Measurements from ENCODE around the gene PHACTR2. TPM values are rescaled to one million over a fixed set of nuclear protein-coding genes. Genes with fewer than 3 reads are reported as not detected.

PHACTR2 gene
- total RNA-seq, 1 experiment from 2014 or later = 39.8 TPM

DNA sequence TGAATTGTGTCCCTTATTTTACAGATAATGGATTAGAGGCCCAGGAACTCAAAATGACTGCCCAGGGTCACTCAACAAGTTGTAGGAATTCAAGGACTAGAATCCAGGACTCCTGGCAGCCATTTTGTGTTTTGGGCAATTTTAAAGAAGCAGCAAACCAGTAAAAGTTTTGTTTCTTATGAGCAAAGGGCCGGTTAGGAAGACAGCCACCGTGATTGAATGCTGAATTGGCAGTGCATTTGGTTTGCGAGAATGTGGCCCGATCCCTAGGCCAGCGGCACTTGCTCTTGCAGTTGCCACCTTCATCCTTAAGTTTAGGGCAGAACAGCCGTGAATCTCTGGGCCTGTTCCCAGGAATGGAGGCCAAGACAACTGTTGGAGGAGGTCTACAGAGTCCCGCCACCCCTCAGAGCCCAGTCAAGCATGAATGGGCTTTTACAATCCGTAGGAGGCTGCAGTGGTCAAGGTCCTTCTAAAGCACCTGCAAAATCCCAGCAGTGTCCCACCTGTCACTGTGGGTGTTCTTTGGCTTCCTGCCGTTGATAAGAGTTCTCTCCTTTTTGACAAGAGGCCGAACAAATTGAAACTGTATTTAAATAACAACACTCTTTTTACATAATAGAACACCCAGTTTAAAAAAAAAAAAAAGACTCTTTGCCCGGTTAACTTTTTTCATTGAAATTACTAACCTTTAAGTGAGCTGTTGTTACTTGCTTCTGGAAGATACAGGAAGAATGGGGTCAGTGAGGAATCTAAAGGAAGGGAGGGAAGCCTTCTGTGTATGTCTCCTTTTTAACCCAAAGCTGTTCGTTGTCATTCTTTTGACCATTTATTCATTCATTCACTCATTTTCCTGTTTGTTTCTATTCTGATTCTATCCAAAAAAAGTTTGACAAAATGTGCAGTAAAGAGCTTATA, 68.7 kb downstream of the PHACTR2 start:
- H3K79me2 ChIP-seq (ENCODE audit: low read depth) = peaks cover 12% of the 10 kb centered on the region; the same call in 1 of the 2 replicates
- H3K4me3 ChIP-seq = no peak overlapping the region
- no TSS peak for BruUV-seq (replicated peaks)
- H3K9me3 ChIP-seq (ENCODE audit: insufficient read depth, low read depth) = no peaks in the 10 kb centered on the region
- H3F3A ChIP-seq (ENCODE audit: insufficient read depth, low read depth) = peaks cover 22% of the 10 kb centered on the region
- H2AFZ ChIP-seq = no peak overlapping the region
- ChIA-PET POLR2A (ENCODE audit: unreplicated experiment) (interaction anchor here (0.7 kb wide), 1 partner anchor 1266 kb away, joined by 7 read pairs; no protein-coding TSS in a partner anchor), CTCF (no interaction called here)
- TF ChIP-seq CTCF (conservative IDR thresholded peaks at IDR 0.05) (no peak), EZH2 (IDR thresholded peaks at IDR 0.05; ENCODE audit: low read depth) (no peak)
- peak overlapping the region; percentile 67 for H3K4me2 ChIP-seq
- no peaks in the 10 kb centered on the region for H3K9me2 ChIP-seq (ENCODE audit: insufficient read depth)
- H3K27ac ChIP-seq = peak overlapping the region; percentile 54; the same call in 1 of the 2 replicates
- no peaks in the 10 kb centered on the region for H4K20me1 ChIP-seq (ENCODE audit: insufficient read depth)
- peaks cover 32% of the 10 kb centered on the region for H3K4me1 ChIP-seq (replicated peaks; ENCODE audit: insufficient read depth)
- DNase-seq = no peak
- H3K27me3 ChIP-seq (ENCODE audit: insufficient read depth, low read depth) = no peaks in the 10 kb centered on the region
- intact Hi-C loops (cut with micrococcal nuclease; ENCODE audit: unreplicated experiment) = loop anchor here (5.0 to 10.0 kb wide), 2 partner anchors 54 to 268 kb away; no protein-coding TSS in a partner anchor
- H3K36me3 ChIP-seq (ENCODE audit: low read depth) = no peaks in the 10 kb centered on the region; the same call in 1 of the 2 replicates

GRCh38 chr6:143747347-143747842, 69.6 kb downstream of the PHACTR2 start:
- no peak overlapping the region for H2AFZ ChIP-seq
- no peaks in the 10 kb centered on the region for H4K20me1 ChIP-seq (ENCODE audit: insufficient read depth)
- no peak for DNase-seq
- intact Hi-C loops (cut with micrococcal nuclease; ENCODE audit: unreplicated experiment) = loop anchor here (5.0 to 10.0 kb wide), 2 partner anchors 55 to 267 kb away; no protein-coding TSS in a partner anchor
- H3K9me3 ChIP-seq (ENCODE audit: insufficient read depth, low read depth) = no peaks in the 10 kb centered on the region
- no peaks in the 10 kb centered on the region; the same call in 1 of the 2 replicates for H3K36me3 ChIP-seq (ENCODE audit: low read depth)
- no peak for TF ChIP-seq CTCF (conservative IDR thresholded peaks at IDR 0.05)
- TF ChIP-seq EZH2 (IDR thresholded peaks at IDR 0.05; ENCODE audit: low read depth) = no peak
- CTCF ChIA-PET = no interaction called here
- no peaks in the 10 kb centered on the region for H3K27me3 ChIP-seq (ENCODE audit: insufficient read depth, low read depth)
- H3K4me1 ChIP-seq (replicated peaks; ENCODE audit: insufficient read depth) = peaks cover 32% of the 10 kb centered on the region
- BruUV-seq (replicated peaks) = no TSS peak
- H3K4me3 ChIP-seq = no peak overlapping the region
- no peak overlapping the region for H3K4me2 ChIP-seq
- POLR2A ChIA-PET (ENCODE audit: unreplicated experiment) = no interaction called here
- peaks cover 12% of the 10 kb centered on the region; the same call in 1 of the 2 replicates for H3K79me2 ChIP-seq (ENCODE audit: low read depth)
- H3K9me2 ChIP-seq (ENCODE audit: insufficient read depth) = no peaks in the 10 kb centered on the region
- H3K27ac ChIP-seq = no peak overlapping the region
- H3F3A ChIP-seq (ENCODE audit: insufficient read depth, low read depth) = peaks cover 22% of the 10 kb centered on the region

- H3K4me2 ChIP-seq = no peak overlapping the region
- intact Hi-C loops (cut with micrococcal nuclease; ENCODE audit: unreplicated experiment) = loop anchor here (5.0 to 10.0 kb wide), 2 partner anchors 58 to 265 kb away; no protein-coding TSS in a partner anchor
- DNase-seq = no peak
- CTCF ChIA-PET = no interaction called here
- H3K9me2 ChIP-seq (ENCODE audit: insufficient read depth) = no peaks in the 10 kb centered on the region
- no peaks in the 10 kb centered on the region for H3K36me3 ChIP-seq (ENCODE audit: low read depth)
- no peak overlapping the region for H3K27ac ChIP-seq
- no peaks in the 10 kb centered on the region for H3K27me3 ChIP-seq (ENCODE audit: insufficient read depth, low read depth)
- peaks cover 15% of the 10 kb centered on the region for H3K4me1 ChIP-seq (replicated peaks; ENCODE audit: insufficient read depth)
- no peak for TF ChIP-seq CTCF (conservative IDR thresholded peaks at IDR 0.05)
- TF ChIP-seq EZH2 (IDR thresholded peaks at IDR 0.05; ENCODE audit: low read depth) = no peak
- POLR2A ChIA-PET (ENCODE audit: unreplicated experiment) = no interaction called here
- H3K4me3 ChIP-seq = no peak overlapping the region
- no peaks in the 10 kb centered on the region for H3K9me3 ChIP-seq (ENCODE audit: insufficient read depth, low read depth)
- H2AFZ ChIP-seq = no peak overlapping the region
- BruUV-seq (replicated peaks) = no TSS peak
- no peaks in the 10 kb centered on the region for H4K20me1 ChIP-seq (ENCODE audit: insufficient read depth)
- H3F3A ChIP-seq (ENCODE audit: insufficient read depth, low read depth) = peaks cover 14% of the 10 kb centered on the region
- H3K79me2 ChIP-seq (ENCODE audit: low read depth) = peaks cover 9% of the 10 kb centered on the region; the same call in 1 of the 2 replicates
Measured at GRCh38 chr6:143749891-143750290, 72.1 kb downstream of the PHACTR2 start.
